GM12878 (cell line): ENCODE results near the gene GPAT3. TPM values are rescaled to one million over a fixed set of nuclear protein-coding genes. Genes with fewer than 3 reads are reported as not detected.
A peak's percentile ranks its signal among the peaks of the same experiment; 100 is the strongest.
"Not testable (repeated sequence)": the region's sequence is repeated elsewhere in the genome, so short reads cannot be mapped to it uniquely, and the experiment has no call there.

Source experiments
- ATAC-seq: fragments of 200-7000 bp; cut with Tn5 transposase; 3 replicates; pipeline ENCODE4 v1.9.1; 2020; ENCODE audit warnings: mild to moderate bottlenecking, moderate library complexity
- BruUV-seq: library from RNA; stranded (reverse); fragments of 400-500 nt; replicated peaks from 2 replicates; lab custom pipeline; 2021; lab: Mats Ljungman, UMichigan
- CTCF ChIA-PET: fragments of 300-600 bp; sonication (Branson Sonifier 250); formaldehyde crosslinking; extraction: SDS; loops from one replicate; lab custom pipeline; 2021; ENCODE audit warnings: inconsistent platforms; lab: Yijun Ruan, JAX
- POLR2A ChIA-PET: fragments of 350-600 bp; formaldehyde crosslinking; extraction: SDS; loops from one replicate; lab custom pipeline; 2021; ENCODE audit warnings: inconsistent platforms; lab: Charles Lee
- RAD21 ChIA-PET: fragments of 300-600 bp; sonication (Branson Sonifier 250); formaldehyde crosslinking; loops from one replicate; lab custom pipeline; 2023; ENCODE audit warnings: antibody characterized with exemption; ENCODE audit not compliant: unreplicated experiment; lab: Charles Lee
- SMC1A ChIA-PET: fragments of 300-600 bp; sonication (Branson Sonifier 250); formaldehyde crosslinking; loops from one replicate; lab custom pipeline; 2023; ENCODE audit not compliant: unreplicated experiment, uncharacterized antibody; lab: Charles Lee
- DNase-seq: peaks from one replicate; pipeline ENCODE4 v3.0.0-alpha.2; 2011; ENCODE audit warnings: low read depth, low spot score
- FAIRE-seq: peaks from 3 replicates; lab custom pipeline; 2011; peaks lifted over from hg19 to GRCh38; lab: Jason Lieb, UNC
- H2AFZ ChIP-seq: 2 replicates; pipeline ENCODE4 v1.6.0; 2011; ENCODE audit warnings: low read depth, low read length, control low read depth; ENCODE audit not compliant: control insufficient read depth
- H3K27ac ChIP-seq: 2 replicates; pipeline ENCODE4 v1.5.1; 2011; ENCODE audit warnings: control low read depth; ENCODE audit not compliant: control insufficient read depth, insufficient read depth
- H3K27me3 ChIP-seq, 2 experiments: replicated peaks in 1 of 2; 2 replicates each; pipeline versions ENCODE4 v1.6.0 to v1.6.1; 2011; ENCODE audit warnings: low read length in 1 of 2; ENCODE audit not compliant: control insufficient read depth in 2 of 2, insufficient read depth in 2 of 2
- H3K36me3 ChIP-seq, 2 experiments: 2 replicates each; pipeline ENCODE4 v1.5.1; 2011; ENCODE audit warnings: low read length in 1 of 2; ENCODE audit not compliant: control insufficient read depth in 2 of 2, insufficient read depth in 2 of 2
- H3K4me1 ChIP-seq: 2 replicates; pipeline ENCODE4 v1.6.1; 2011; ENCODE audit warnings: mild to moderate bottlenecking, low read length, moderate library complexity, mixed read lengths; ENCODE audit not compliant: control insufficient read depth, insufficient read depth
- H3K4me2 ChIP-seq: 2 replicates; pipeline ENCODE4 v1.6.0; 2011; ENCODE audit warnings: control low read depth; ENCODE audit not compliant: control insufficient read depth, insufficient read depth
- H3K4me3 ChIP-seq: fragments of 200-600 bp; sonication (generic); 2 replicates; pipeline ENCODE4 v1.5.1; 2016
- H3K79me2 ChIP-seq: 2 replicates; pipeline ENCODE4 v1.6.0; 2011; ENCODE audit warnings: low read length; ENCODE audit not compliant: control insufficient read depth, insufficient read depth
- H3K9ac ChIP-seq: 2 replicates; pipeline ENCODE4 v1.8.0; 2011; ENCODE audit warnings: low read length, control low read depth, mixed read lengths; ENCODE audit not compliant: control insufficient read depth, insufficient read depth
- H3K9me3 ChIP-seq: replicated peaks from 3 replicates; pipeline ENCODE4 v1.5.1; 2011; ENCODE audit warnings: mild to moderate bottlenecking, low read length; ENCODE audit not compliant: control insufficient read depth, insufficient read depth
- H4K20me1 ChIP-seq: 2 replicates; pipeline ENCODE4 v1.6.0; 2011; ENCODE audit not compliant: control insufficient read depth, insufficient read depth
- RBBP5 ChIP-seq: fragments of 200-600 bp; sonication (generic); conservative IDR thresholded peaks from 2 replicates; pipeline ENCODE4 v1.6.1; 2016
- SPI1 ChIP-seq: IDR thresholded peaks from 2 replicates; pipeline ENCODE4 v1.6.1; 2011; ENCODE audit warnings: low read depth, mild to moderate bottlenecking, low read length, moderate library complexity, borderline replicate concordance; ENCODE audit not compliant: insufficient read depth
- WGBS: methylation state at CpG from one replicate; pipeline ENCODE4 v1.1.6; 2016; ENCODE audit warnings: low lambda C conversion rate; ENCODE audit not compliant: insufficient replicate concordance, insufficient coverage; ENCODE audit errors: missing lambda C conversion rate; 5-methylcytosine and 5-hydroxymethylcytosine counted together
- in situ Hi-C: fragments of 300-500 bp; cut with MboI; formaldehyde crosslinking; loops from 9 replicates; pipeline ENCODE4 v1.14.3; 2018; ENCODE audit warnings: mixed read lengths
- intact Hi-C: fragments of 100-400 bp; cut with micrococcal nuclease; formaldehyde crosslinking; loops from one replicate; pipeline ENCODE4 v1.14.2; 2022; ENCODE audit not compliant: unreplicated experiment
- polyA plus RNA-seq, 11 experiments: library from polyadenylated mRNA; depleted of rRNA in 4 of 11; unstranded in 6 of 11; stranded (reverse) in 5 of 11; fragments of >200 nt; fragmentation: Nextera tagmentation in 4 of 11; fragmentation: Illumina TruSeq in 1 of 11; extraction: Ambion mirVana in 4 of 11; extraction: Trizol in 1 of 11; gene quantifications; 1 replicate in 1 of 11; 2 replicates in 10 of 11; pipeline versions ENCODE4 v1.2.1 to v1.2.3, GENCODE V29; 2011 to 2016; ENCODE audit warnings: inconsistent platforms in 2 of 11, missing spikeins in 2 of 11, low read depth in 1 of 11
- total RNA-seq, 4 experiments: library from RNA; depleted of rRNA in 3 of 4; stranded (reverse); fragments of >200 nt in 3 of 4; fragmentation: Illumina TruSeq in 1 of 4; extraction: Trizol in 1 of 4; gene quantifications; 2 replicates each; pipeline versions ENCODE4 v1.2.1 to v1.2.3, GENCODE V29; 2013 to 2021

The GPAT3 gene
- total and polyA plus RNA-seq, 10 of the 15 experiments (the other 5 are each of a cell fraction or from before 2014, with no cell fraction given) = 0.26 to 1.1 (median 0.52) TPM

GRCh38 chr4:83618991-83619645, 83.2 kb downstream of the GPAT3 start:
- H3K4me2 ChIP-seq = no peak overlapping the region
- BruUV-seq = no TSS peak
- H3K4me3 ChIP-seq = no peak overlapping the region
- DNase-seq (no peak), ATAC-seq (no peak), FAIRE-seq (no peak)
- WGBS = 0% methylated on average over 4 of the region's 4 CpGs
- H3K27me3 ChIP-seq = no peaks in the 10 kb centered on the region
- no peaks in the 10 kb centered on the region for H3K4me1 ChIP-seq
- ChIA-PET CTCF (interaction anchor here (0.9 kb wide), 1 partner anchor 26 kb away, joined by 4 read pairs; no protein-coding TSS in a partner anchor), POLR2A (no interaction called here), RAD21 (no interaction called here), SMC1A (interaction anchor here (1.0 kb wide), 1 partner anchor 9 kb away, joined by 3 read pairs; no protein-coding TSS in a partner anchor)
- H3K9ac ChIP-seq = no peak overlapping the region
- no peaks in the 10 kb centered on the region for H3K36me3 ChIP-seq
- intact Hi-C loops (no loop called here), in situ Hi-C loops (no loop called here)
- no peaks in the 10 kb centered on the region for H4K20me1 ChIP-seq
- 0 out of 2 replicates have a peak, but pooled peaks have one; percentile 1 for TF ChIP-seq SPI1
- TF ChIP-seq RBBP5 = no peak
- peaks cover 2% of the 10 kb centered on the region; the same call in 1 of the 3 replicates for H3K9me3 ChIP-seq
- no peak overlapping the region for H3K27ac ChIP-seq
- H3K79me2 ChIP-seq = no peaks in the 10 kb centered on the region
- no peak overlapping the region for H2AFZ ChIP-seq

- H3K27me3 ChIP-seq, CTCF ChIA-PET: not testable (repeated sequence)
- WGBS = 94% methylated on average over 1 of the region's 1 CpG
Observed at GRCh38 chr4:83622127-83622526, 86.2 kb downstream of the GPAT3 start.

More at GRCh38 chr4:83622127-83622526, 86.2 kb downstream of the GPAT3 start:
- ATAC-seq, in situ Hi-C loops, FAIRE-seq, H3K79me2 ChIP-seq, H2AFZ ChIP-seq, H3K9me3 ChIP-seq, H3K4me2 ChIP-seq, H3K4me1 ChIP-seq, BruUV-seq, DNase-seq, H3K27ac ChIP-seq, H3K9ac ChIP-seq, H4K20me1 ChIP-seq, POLR2A ChIA-PET, H3K4me3 ChIP-seq, H3K36me3 ChIP-seq, intact Hi-C loops, RAD21 ChIA-PET: not testable (repeated sequence)
- SMC1A ChIA-PET = interaction anchor here (0.6 kb wide), 1 partner anchor 340 kb away, joined by 3 read pairs; no protein-coding TSS in a partner anchor
